IPS DF 4.7 (cell line): ENCODE measurements around the gene PLCB1.
"Not testable (repeated sequence)": the region's sequence is repeated elsewhere in the genome, so short reads cannot be mapped to it uniquely, and the experiment has no call there.

Source experiments
- DNase-seq: peaks from one replicate; pipeline ENCODE4 v3.0.0-alpha.2; 2013; ENCODE audit warnings: low spot score; ENCODE audit errors: extremely low read depth

The PLCB1 gene

DNA sequence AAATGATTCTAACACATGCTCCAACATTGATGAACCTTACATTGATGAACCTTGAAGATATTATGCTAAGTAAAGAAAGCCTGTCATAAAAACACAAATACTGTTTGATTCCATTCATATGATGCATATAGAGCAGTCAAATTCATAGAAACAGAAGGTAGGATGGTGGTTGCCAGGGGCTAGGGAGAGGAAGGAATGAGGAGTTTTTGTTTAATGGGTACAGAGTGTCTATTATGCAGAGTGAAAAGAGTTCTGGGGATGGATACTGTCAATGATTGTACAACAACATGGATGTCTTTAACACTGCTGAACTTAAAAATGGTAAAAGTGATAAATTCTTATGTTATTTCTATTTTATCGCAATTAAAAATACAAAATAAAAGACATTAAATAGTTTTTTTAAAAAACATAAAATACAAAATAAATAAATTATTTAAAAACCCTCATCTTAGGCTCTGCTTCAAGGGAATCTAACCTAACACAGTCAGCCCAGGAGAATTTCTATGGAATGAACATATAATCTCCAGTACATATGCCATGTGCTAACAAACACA lies 451.0 kb downstream of the PLCB1 start:
- DNase-seq: no peak

DNA sequence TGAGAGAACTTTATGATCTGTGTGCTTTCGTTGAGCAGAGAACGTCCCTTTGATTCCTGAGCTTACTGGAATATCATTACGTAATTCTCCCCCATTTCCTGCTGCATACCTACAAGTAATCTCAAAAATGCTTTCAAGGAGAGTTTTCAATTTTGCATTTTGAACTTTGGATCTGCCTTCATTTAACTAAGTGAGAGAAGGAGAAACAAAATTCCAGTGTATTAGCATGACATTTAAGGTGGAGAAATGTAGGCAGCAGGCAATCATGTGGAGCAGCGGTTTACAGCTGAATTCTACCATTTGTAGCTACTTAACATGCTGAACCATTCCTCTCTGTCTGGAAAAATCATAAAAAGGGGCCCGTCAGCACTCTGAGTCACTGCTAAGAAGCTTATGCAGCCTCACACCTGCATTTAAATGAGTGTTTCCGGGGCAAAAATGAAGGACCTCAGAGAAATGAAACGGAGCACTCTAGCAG lies 451.5 kb downstream of the PLCB1 start:
- DNase-seq: no peak

DNA sequence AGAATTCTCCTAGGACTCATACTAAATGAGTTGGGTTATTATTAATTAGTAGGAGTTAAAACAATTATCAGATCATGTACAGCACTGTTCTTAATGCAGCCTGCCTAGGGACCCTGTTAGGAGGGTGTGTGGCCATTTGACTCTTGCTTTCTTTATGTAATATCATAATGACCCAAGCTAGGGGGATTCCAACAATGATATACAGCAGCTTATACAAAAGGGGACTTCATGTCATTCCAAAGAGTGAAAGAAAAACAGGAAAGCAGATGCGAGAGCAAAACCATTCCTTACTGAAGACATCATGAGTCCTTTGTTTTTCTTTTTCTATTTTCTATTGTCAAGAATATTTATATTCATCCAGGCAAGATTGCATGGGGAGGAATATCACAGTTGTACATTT lies 455.2 kb downstream of the PLCB1 start:
- no peak for DNase-seq

DNA sequence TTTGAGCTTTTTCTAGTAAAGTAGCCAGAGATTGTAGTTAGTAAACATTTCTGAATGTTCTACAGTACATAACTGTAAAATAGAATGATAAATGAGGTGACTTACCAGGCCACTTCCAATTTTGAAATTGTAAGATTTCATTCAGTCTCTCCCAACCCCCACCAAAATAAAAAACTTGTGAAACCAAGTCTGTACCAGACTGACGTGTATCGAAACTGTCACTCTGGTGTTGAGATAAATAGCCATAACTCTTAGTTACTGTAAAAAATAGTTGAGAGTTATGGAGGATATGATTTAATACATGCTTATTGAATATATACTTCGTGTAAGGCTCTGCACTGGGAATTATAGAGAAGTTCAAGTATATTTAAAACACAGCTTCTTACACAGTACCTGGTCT lies 455.7 kb downstream of the PLCB1 start:
- no peak for DNase-seq

DNA sequence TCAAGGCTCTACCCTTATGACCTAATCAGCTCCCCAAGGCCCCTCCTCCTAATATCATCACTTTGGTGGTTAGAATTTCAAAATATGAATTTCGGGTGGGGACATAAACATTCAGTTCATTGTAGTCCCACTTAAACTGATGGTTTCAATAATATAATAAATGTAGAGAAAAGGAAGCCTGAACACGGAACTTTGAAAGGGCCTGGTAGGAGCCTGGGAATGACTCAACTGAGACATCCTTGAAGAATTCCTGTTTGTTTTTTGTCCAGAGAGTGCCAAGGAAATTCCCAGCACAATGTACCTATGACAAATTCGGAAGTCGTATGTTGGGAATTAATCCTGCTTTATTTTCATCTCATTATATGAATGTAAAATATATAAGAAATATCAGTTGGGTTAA lies 457.9 kb downstream of the PLCB1 start:
- no peak for DNase-seq

DNA sequence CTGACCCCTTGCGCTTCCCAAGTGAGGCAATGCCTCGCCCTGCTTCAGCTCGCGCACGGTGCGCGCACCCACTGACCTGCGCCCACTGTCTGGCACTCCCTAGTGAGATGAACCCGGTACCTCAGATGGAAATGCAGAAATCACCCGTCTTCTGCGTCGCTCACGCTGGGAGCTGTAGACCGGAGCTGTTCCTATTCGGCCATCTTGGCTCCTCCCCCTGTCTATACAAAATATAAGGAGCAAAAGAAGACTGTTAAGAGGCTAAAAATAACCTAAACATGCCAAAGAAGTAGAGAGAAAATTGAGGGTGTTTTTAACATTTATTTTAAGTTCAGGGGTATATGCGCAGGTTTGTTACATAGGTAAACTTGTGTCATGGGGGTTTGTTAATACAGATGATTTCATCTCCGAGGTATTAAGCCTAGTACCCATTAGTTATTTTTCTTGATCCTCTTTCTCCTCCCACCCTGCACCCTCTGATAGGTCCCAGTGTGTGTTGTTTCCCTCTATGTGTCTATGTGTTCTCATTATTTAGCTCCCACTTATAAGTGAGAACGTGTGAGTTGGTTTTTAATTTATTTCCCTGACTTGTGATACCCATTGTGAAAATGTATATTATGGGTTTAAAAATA lies 469.0 kb downstream of the PLCB1 start:
- DNase-seq: not testable (repeated sequence)

DNA sequence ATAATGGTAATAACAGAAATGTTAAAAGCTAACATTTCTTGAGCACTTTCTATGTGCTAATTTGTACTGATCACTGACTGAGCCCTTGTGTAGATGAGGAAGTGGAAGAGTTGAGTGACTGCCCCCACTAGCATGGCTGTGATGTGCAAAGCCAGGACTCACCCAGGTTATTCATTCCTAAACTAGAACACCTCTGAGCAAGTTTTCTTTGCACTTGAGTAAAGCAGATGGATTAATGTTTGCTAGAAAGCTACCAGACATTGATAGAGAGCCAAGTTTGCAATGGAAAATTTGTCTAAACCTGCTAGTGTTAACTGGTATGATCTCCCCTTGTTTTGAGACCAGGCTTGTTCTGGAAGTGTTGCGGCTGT lies 469.5 kb downstream of the PLCB1 start:
- no peak for DNase-seq

DNA sequence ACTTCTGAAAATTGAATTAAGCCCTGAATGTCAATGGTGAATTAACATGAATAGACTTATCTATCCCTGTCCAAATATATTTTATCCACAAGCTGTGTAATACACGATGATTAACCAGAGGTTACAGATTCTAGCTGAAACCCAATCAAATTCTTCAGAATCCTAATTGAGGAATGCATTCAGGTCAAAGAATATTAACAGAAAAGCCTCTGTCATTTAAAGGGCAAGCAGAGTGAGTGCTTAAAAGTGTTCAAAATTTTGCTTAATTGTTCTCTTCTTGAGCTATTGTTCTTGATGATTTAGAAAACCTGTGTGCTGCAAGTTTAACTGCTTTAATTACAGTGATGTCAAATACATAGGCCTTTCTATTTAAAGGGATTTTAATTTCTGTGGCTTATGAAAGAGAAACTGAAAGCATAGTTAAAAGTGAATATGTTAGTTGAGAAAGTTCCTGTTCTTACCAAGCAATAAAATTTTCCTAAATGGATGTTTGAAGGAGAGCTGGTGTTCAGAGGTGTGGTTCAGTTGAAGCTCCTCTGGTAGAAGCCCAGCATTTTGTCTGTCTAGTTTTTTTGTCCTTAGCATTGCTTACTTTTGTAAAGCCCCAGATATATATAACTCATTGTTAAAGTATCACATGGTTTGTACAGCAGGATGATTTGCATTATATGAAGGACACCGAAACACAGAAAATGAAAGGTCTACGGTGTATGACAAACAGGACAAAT lies 470.5 kb downstream of the PLCB1 start:
- DNase-seq: no peak

DNA sequence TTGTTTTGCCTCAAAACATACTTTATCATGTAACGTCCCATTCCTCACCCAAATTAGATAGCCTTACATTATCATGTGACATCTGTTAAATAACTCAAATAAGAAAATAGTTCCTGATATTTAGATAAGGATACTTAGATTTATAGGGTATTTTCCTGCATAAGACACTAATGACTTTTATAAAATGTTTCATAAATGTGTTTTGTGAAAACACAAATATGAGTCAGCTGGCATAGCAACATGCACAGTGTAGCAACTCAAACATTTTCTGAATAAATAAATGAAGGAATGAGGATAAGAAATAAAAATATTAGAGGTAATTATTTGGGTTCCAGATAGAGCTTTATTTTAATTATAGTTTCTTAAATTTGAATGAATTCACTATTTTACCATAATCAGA lies 476.4 kb downstream of the PLCB1 start:
- DNase-seq: no peak

DNA sequence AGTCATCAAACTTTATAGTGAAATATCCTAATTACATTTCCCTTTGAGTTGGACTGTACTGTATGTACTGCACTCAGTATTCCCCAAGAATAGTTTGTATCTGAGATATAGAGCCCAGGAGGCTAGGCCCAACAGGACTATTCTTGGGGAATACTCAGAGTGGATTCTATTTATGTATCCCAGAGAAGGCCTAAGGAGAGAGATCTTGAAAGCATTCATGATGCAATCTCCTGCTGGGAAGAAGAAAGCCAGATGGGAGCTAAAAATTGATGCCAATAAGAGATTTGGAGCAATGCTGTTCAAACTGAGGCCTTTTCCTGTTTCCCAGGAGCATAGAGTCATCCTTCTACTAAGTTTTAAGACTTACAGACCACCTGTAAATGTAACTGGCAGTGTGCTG lies 484.7 kb downstream of the PLCB1 start:
- DNase-seq: no peak

DNA sequence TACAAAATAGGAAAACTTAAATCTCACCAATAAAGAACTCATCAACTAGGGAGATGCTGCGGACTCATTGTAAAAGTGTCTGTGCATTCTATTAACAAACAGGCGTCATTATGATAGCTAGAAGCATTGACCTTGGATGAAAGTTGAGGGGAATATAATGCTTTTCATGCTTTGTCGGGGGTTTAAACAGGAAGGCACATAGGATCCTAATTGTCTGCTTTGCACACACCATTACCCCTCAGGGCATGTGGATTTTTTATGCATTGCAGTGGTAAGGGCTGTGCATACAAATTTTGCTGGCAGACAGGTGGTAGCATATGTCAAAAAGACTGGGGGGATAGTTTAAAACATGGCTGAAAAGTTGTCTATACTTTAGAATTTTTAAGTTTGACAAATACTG lies 488.9 kb downstream of the PLCB1 start:
- DNase-seq: no peak

DNA sequence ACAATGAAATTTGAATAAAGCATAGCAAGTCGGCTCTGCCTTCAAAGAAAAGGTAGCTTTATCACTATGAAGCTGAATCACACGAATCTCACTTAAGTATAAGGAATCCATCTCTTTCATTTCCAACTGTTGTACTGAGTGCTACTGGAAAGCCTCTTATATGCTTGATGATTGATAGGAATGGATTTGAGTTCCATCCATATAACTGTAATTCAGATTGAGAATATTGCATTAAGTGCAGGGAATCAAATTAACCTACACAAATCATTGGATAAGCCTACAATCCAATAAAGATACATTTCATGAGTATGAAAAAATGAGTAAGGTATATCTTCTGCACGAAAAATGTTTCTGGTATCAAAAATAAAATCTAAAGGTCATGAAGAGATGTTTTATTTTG lies 492.0 kb downstream of the PLCB1 start:
- no peak for DNase-seq

DNA sequence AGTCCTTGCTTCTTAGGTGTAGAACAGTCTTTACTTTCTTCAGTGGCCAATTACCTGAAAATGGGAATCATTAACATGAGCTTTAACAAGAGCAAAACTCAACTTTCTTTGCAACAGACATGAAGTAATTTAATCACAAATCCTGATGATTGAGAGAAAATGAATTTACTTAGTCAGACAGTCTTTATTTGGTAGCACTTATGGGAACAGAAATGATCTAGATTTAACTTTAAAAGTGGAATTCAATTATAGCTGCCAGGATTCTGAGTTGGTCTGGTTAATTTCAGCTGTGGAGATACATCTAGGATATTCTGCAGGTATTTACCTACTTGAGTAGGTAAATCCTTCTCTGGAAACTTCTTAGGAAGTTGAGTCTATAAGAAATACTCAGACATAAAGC lies 492.6 kb downstream of the PLCB1 start:
- no peak for DNase-seq

DNA sequence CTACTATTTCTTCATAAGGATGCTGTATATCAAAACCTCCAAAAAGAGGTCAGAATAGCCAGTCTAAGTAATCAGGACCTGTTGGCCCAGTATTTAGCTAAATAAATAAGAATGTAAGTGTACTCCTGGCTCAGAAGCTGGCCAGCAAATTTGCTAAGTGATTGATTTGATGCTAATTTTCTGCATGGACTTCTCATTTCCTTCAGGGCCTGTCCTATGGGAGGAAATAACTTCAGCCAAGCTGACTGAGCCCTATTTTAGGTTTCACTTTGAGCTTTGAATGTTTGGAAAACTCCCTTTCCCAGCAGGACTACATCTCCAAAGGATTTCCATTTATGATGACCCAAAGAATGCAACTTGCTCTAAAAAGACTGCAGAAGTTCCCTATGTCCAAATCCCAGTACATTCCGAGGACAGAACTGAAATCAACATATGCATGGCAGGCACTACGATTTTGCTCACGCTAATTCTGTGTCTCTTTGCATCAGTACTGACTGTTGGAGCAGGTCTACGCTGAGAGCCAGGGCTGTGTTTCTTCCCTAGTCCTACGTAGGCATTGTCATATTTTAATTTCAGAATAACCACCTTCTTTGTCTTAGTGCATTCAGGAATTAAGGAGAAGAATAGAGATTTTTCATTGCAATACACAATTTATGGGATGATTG lies 495.4 kb downstream of the PLCB1 start:
- no peak for DNase-seq

DNA sequence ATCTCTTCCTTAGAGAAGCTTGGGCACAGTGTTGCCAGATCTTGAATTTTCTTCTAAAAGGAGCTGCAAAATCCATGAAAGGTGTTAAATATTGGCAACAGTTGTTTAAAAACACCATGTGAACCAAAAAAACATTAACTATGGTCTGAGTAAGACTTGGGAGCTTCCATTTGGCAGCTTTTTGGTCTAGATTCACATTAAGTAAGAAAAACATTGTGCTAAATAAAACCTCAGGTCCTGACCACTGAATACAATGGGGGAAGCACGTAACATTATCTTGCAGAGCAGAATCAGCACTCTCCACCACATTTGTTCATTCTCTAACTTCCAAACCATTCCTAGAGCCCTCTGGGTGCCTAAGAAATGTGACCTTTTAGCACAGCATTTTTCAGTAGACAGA lies 499.2 kb downstream of the PLCB1 start:
- no peak for DNase-seq

DNA sequence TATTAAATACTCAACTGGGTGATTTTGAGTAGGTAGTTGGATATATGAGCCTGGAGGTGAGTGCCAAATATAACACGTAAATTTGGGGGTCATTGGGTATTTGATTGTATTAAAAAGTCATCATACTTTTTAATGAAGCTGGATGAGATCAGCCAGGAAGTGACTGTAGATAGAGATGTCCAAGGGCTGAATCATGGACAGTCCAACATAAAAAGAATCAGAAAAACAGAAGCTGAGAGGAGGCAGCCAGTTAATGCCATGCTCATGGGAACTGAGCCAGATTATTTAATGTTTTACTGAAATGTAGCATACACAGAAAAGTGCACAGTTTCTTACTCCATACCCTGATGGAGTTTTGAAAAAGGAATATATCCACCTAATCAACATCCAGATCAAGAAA lies 501.3 kb downstream of the PLCB1 start:
- DNase-seq: no peak

DNA sequence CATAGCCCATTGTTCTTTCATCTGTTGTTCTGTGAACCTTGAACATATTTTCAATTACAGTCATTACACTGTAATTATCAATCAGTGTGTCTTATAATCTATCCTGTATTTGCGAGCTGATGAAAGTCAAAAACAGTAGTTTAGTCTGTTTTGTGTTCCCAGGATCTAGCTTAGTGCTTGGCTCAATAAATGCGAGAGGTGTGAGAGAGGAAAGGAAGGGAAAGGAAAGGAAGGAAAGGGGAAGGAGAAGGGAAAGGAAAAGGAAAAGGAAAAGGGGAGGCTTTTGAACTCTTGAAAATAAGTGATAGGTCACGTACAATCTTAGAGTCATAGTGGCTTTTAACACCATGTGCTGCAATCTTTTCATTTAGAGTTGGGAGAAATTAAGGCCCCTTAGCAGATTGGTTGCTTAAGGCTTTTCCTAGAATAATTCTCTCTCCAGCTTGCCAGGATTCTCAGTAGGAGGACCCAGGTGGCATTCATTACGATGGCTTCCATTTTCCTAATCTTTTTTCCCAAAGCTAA lies 503.0 kb downstream of the PLCB1 start:
- DNase-seq: no peak

DNA sequence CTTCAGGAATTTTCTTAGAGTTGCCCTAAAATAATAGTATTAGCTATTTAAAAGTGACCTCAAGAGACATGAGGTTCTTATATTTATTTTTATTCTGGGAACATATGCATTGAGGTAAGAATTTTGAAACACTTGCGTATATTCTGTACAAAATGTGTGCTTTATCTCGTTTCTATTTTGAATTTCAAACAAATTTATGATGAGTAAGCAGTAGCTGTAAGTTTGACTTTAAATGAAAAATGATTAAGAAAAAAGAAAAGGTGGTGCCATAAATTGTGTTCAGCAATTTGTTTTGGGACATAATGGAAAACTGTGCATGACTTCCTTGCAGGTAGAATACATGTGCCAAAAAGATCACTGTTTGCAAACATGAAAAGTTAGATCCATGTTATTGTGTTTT lies 503.8 kb downstream of the PLCB1 start:
- DNase-seq: no peak

DNA sequence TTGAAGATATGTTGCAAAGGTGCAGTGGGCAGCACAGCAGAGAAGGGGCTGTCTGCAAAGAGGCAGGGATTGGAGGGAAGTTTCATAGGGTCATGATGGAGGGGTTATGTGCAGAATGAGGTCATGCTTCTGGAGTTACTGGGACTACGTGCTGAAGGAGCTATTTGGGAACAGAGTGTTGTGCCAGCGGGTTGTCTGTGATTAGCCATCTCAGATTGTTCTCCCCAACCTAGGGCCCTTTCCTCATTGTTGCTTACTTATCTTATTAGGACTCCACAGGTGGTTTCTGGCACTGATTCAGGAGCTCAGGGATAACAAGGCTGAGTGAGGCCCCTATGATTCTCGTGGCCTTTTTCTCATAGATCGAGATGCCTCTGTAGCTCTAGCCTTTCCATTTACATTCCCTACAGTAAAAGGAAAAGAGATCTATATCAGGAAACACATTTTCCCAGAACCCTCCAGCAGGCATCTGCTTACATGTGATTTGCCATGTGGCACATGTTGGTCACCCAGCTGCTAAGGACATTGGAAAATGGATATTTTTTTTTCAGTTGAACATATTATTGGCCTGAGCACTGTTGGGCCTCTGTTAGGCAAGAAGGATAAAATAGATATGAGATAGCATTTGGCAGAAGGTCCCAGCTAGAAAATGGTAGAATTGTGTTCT lies 507.2 kb downstream of the PLCB1 start:
- no peak for DNase-seq

DNA sequence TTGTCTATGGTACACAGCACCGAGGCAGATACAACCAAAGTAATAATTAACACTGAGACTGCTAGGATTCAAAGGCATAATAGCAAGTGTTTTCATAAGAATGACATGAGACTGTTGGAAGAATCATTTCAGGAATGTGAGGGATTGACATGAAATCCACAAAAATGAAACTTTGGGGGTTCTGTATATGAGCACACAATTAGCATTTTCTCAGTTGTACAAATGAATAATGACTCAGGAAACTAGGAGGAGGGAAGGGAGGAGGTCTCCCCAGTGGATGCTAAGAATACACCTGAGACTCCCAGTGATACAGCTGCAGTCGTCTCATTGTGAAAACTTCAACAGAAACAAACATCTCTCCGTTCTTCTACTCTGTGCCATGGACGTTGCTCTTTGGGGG lies 508.4 kb downstream of the PLCB1 start:
- DNase-seq: no peak

DNA sequence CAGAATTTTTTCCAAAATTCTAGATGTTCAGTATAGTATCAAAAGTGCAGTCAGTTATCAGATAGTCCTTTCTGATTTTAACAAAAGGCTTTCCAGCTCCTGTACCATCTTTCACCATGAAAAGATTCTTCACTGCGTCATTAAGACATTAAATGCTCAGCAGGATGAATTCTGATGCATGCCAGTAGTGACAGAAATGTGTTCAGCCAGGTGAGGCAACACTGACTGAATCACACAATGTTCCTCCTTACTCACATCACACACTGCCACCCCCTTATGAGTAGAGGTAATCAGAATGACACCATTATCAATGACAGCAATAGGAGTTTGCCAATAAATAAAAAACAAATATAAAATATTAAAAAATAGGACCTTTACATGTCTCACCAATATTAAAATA lies 510.2 kb downstream of the PLCB1 start:
- no peak for DNase-seq

DNA sequence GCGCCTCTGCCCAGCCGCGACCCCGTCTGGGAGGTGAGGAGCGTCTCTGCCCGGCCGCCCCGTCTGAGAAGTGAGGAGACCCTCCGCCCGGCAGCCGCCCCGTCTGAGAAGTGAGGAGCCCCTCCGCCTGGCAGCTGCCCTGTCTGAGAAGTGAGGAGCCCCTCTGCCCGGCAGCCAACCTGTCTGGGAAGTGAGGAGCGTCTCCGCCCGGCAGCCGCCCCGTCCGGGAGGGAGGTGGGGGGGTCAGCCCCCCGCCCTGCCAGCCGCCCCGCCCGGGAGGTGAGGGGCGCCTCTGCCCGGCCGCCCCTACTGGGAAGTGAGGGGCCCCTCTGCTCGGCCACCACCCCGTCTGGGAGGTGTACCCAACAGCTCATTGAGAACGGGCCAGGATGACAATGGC lies 512.4 kb downstream of the PLCB1 start:
- not testable (repeated sequence) for DNase-seq
